Thyroid gland (tissue), 4 donors: Measurements from ENCODE around the gene HTRA3. TPM values are rescaled to one million over a fixed set of nuclear protein-coding genes. Genes with fewer than 3 reads are reported as not detected.

Source experiments
- DNase-seq, 2 donors: peaks; one replicate each; pipeline ENCODE4 v3.0.0-alpha.2; 2019
- H3K27ac ChIP-seq, 3 donors: fragments of 200-600 bp; sonication (generic); 1 replicate in 2 of 3; 2 replicates in 1 of 3; pipeline ENCODE4 v1.5.1; 2016 to 2019; ENCODE audit warnings: mild to moderate bottlenecking in 1 of 3, moderate library complexity in 1 of 3
- H3K27me3 ChIP-seq: fragments of 200-600 bp; sonication (generic); one replicate; pipeline ENCODE4 v1.5.1; 2019
- H3K36me3 ChIP-seq, 2 donors: fragments of 200-600 bp; sonication (generic); one replicate each; pipeline ENCODE4 v1.5.1; 2016 to 2019
- H3K4me1 ChIP-seq, 2 donors: fragments of 200-600 bp; sonication (generic); one replicate each; pipeline ENCODE4 v1.5.1; 2017 to 2019
- H3K4me3 ChIP-seq, 3 donors: fragments of 200-600 bp; sonication (generic); replicated peaks in 1 of 3; 1 replicate in 2 of 3; 2 replicates in 1 of 3; pipeline ENCODE4 v1.5.1; 2016; ENCODE audit warnings: mild to moderate bottlenecking in 1 of 3
- H3K9me3 ChIP-seq: fragments of 200-600 bp; sonication (generic); one replicate; pipeline ENCODE4 v1.5.1; 2017
- CTCF ChIP-seq, 6 experiments: fragments of 200-600 bp in 3 of 6; fragments of 450-650 bp in 3 of 6; sonication (generic) in 3 of 6; IDR thresholded peaks; one replicate each; pipeline ENCODE4 v1.5.1; 2016 to 2019; ENCODE audit warnings: antibody characterized with exemption in 6 of 6, mild to moderate bottlenecking in 2 of 6, inconsistent platforms in 1 of 6, moderate library complexity in 1 of 6
- POLR2A ChIP-seq, 2 donors: fragments of 450-650 bp; IDR thresholded peaks; one replicate each; pipeline ENCODE4 v1.6.1; 2017; ENCODE audit warnings: antibody characterized with exemption in 2 of 2, mild to moderate bottlenecking in 2 of 2, moderate library complexity in 1 of 2
- WGBS, 2 donors: methylation state at CpG; one replicate each; pipeline ENCODE4 v1.1.5; 2017; 5-methylcytosine and 5-hydroxymethylcytosine counted together
- intact Hi-C: fragments of 100-400 bp; cut with DNase I; formaldehyde crosslinking; loops from one replicate; pipeline ENCODE4 v1.15.1; 2023
- total RNA-seq, 4 donors: library from RNA; depleted of rRNA; stranded (reverse); fragments of >200 nt; gene quantifications; one replicate each; pipeline ENCODE4 v1.2.3, GENCODE V29; 2016

Gene HTRA3
- total RNA-seq, 4 donors from 2014 or later, result 6.9 to 38.3 (median 14.0) TPM

GRCh38 chr4:8244001-8244757, 25.4 kb upstream of the HTRA3 start:
- intact Hi-C loops, result loop anchor here (10.0 kb wide), 1 partner anchor 351 kb away; the partner anchor contains the start of gene CPZ
- H3K36me3 ChIP-seq, result no peaks in the 10 kb centered on the region
- H3K4me3 ChIP-seq, result no peak overlapping the region
- H3K4me1 ChIP-seq, result peaks cover 20 to 35% of the 10 kb centered on the region in 2 donors
- WGBS, 2 donors, result 84 to 95% methylated on average over 14 to 18 of the region's 18 CpGs
- no peak overlapping the region for H3K27ac ChIP-seq
- no peaks in the 10 kb centered on the region for H3K27me3 ChIP-seq
- no peak for DNase-seq
- H3K9me3 ChIP-seq, result no peaks in the 10 kb centered on the region
- TF ChIP-seq POLR2A (IDR thresholded peaks at IDR 0.05), result no peak
- TF ChIP-seq CTCF (IDR thresholded peaks at IDR 0.05), result peak in 1 of 6 experiments; percentile 8

- no peaks in the 10 kb centered on the region for H3K27me3 ChIP-seq
- H3K9me3 ChIP-seq, result no peaks in the 10 kb centered on the region
- intact Hi-C loops, result loop anchor here (10.0 kb wide), 1 partner anchor 350 kb away; the partner anchor contains the start of gene CPZ
- no peaks in the 10 kb centered on the region for H3K36me3 ChIP-seq
- 93 to 96% methylated on average over 10 to 15 of the region's 19 CpGs for WGBS, 2 donors
- no peak overlapping the region for H3K4me3 ChIP-seq
- TF ChIP-seq POLR2A (IDR thresholded peaks at IDR 0.05), result no peak
- no peak for TF ChIP-seq CTCF (IDR thresholded peaks at IDR 0.05)
- peaks cover 20 to 35% of the 10 kb centered on the region in 2 donors for H3K4me1 ChIP-seq
- DNase-seq, result no peak
- no peak overlapping the region for H3K27ac ChIP-seq
These were observed 24.6 kb upstream of the HTRA3 start for GRCh38 chr4:8244931-8245460.

GRCh38 chr4:8245884-8246833, 23.4 kb upstream of the HTRA3 start:
- Histone ChIP-seq H3K27me3 (no peaks in the 10 kb centered on the region), H3K9me3 (no peaks in the 10 kb centered on the region), H3K4me3 (no peak overlapping the region), H3K36me3 (no peaks in the 10 kb centered on the region), H3K27ac (peak overlapping the region in 2 of 3 donors; percentile 55 to 58), H3K4me1 (peaks cover 20 to 35% of the 10 kb centered on the region in 2 donors)
- intact Hi-C loops, result loop anchor here (10.0 kb wide), 1 partner anchor 349 kb away; the partner anchor contains the start of gene CPZ
- no peak for TF ChIP-seq POLR2A (IDR thresholded peaks at IDR 0.05)
- TF ChIP-seq CTCF (IDR thresholded peaks at IDR 0.05), result no peak
- WGBS, 2 donors, result 54 to 58% methylated on average over 30 to 31 of the region's 31 CpGs
- DNase-seq, result peak; percentile 60 to 84

- intact Hi-C loops, result loop anchor here (10.0 kb wide), 1 partner anchor 348 kb away; the partner anchor contains the start of gene CPZ
- peak; percentile 30 to 37 for DNase-seq
- no peaks in the 10 kb centered on the region for H3K36me3 ChIP-seq
- no peaks in the 10 kb centered on the region for H3K9me3 ChIP-seq
- H3K27ac ChIP-seq, result peak overlapping the region; percentile 48 to 58 (median 55)
- H3K27me3 ChIP-seq, result no peaks in the 10 kb centered on the region
- TF ChIP-seq CTCF (IDR thresholded peaks at IDR 0.05) (no peak), POLR2A (IDR thresholded peaks at IDR 0.05) (no peak)
- H3K4me3 ChIP-seq, result no peak overlapping the region
- 74 to 78% methylated on average over 17 to 20 of the region's 31 CpGs for WGBS, 2 donors
- peaks cover 20 to 31% of the 10 kb centered on the region in 2 donors for H3K4me1 ChIP-seq
These were observed 22.3 kb upstream of the HTRA3 start for GRCh38 chr4:8247047-8247930.
